Measurements from ENCODE around the gene SLC26A3. TPM values are rescaled to one million over a fixed set of nuclear protein-coding genes. Genes with fewer than 3 reads are reported as not detected.
"Not testable (repeated sequence)": the region's sequence is repeated elsewhere in the genome, so short reads cannot be mapped to it uniquely, and the experiment has no call there.

Gene SLC26A3
- total RNA-seq: 1,000 to 10,000 TPM; 2,382 to 3,814 TPM
- long read RNA-seq, transcript SLC26A3-201 (21 exons, 2,863 nt): major isoform, 7,026 of 8,369 reads
- long read RNA-seq, partial matches to known transcripts: 761 of 8,369 reads
- long read RNA-seq, other reads (novel, unspliced or antisense): 582 of 8,369 reads

DNA sequence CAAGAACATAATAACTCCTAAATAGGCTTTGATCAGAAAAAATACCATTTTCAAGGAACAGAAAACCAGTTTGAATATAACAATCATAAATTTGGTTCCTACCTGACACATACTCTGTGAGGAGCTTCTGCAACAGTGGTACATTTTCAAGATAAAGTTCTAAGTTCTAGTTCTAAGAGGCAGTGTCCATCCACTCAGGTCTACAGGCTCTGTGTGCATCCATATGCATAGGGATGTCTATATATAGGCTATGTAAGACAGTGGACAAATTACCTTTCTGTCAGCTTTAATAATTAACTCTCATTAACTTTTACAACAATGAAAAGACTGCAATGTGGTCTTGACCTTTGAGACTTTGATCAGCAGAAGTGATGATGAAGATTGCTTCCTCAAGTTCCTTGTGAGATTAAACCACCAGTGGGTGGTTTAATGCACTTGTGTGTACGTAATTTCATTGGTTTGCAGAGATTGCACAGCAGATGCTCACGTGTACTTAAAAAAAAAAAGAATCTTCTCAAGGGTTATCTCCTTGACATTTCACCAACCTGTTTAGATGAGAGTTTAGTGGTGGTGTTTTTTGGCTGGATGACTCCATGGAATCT is at the start of gene SLC26A3:
SLC26A3 (minus strand) TSS at position 215 of the 602 bp plus-strand sequence. CDS start 8,714 bp downstream, outside the sequence.
- intact Hi-C loops (cut with DNase I, micrococcal nuclease): no loop called here
- no peak for DNase-seq
- peak; percentile 71 for ATAC-seq

DNA sequence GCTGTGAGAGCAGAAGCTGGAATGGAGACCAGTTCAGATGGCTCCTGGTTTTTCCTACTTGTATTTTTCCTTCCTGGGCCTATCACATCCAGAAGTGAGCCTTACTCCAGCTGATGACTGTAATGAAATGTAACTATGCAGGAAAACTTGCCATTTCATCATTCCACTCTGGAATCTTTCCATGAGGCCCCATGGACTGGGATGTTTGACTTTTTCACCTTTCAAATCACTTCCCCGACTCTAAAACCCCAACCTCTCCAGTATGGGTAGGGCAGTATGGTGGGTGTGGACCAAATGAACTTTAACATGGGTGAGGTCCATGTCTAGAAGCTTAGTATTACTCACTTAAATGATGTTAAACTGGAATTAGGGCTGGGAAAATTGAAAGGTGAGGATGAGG is 47.6 kb upstream of the SLC26A3 start:
- DNase-seq: peak in 1 of 2 donors; percentile 48
- peak; percentile 95 for ATAC-seq

DNA sequence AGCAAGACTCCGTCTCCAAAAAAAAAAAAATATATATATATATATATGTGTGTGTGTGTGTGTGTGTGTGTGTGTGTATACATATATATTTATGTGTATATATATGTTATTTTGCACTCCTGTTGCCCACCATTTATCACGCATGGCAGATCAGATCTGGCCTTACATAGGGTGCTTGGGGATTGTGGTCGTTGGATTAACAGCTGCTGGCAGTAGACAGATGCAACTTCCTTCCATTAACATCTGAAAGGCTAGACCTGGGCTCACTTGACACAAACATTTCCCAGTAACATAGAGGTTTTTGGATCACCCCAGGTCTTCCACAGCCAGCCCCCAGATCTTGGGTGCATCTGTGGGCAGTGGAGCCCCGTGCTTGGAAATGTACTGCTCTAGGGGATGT is 47.2 kb upstream of the SLC26A3 start:
- peak; percentile 2 for ATAC-seq
- intact Hi-C loops (cut with DNase I, micrococcal nuclease): no loop called here

More for the DNA sequence above, 47.6 kb upstream of the SLC26A3 start:
- intact Hi-C loops (cut with DNase I, micrococcal nuclease): no loop called here

GRCh38 chr7:107848211-107848610 is 45.2 kb upstream of the SLC26A3 start:
- intact Hi-C loops (cut with DNase I, micrococcal nuclease); DNase-seq; ATAC-seq: not testable (repeated sequence)

More for the DNA sequence above, 47.2 kb upstream of the SLC26A3 start:
- DNase-seq: no peak

GRCh38 chr7:107847836-107848175 is 44.8 kb upstream of the SLC26A3 start:
- intact Hi-C loops (cut with DNase I, micrococcal nuclease); ATAC-seq; DNase-seq: not testable (repeated sequence)

DNA sequence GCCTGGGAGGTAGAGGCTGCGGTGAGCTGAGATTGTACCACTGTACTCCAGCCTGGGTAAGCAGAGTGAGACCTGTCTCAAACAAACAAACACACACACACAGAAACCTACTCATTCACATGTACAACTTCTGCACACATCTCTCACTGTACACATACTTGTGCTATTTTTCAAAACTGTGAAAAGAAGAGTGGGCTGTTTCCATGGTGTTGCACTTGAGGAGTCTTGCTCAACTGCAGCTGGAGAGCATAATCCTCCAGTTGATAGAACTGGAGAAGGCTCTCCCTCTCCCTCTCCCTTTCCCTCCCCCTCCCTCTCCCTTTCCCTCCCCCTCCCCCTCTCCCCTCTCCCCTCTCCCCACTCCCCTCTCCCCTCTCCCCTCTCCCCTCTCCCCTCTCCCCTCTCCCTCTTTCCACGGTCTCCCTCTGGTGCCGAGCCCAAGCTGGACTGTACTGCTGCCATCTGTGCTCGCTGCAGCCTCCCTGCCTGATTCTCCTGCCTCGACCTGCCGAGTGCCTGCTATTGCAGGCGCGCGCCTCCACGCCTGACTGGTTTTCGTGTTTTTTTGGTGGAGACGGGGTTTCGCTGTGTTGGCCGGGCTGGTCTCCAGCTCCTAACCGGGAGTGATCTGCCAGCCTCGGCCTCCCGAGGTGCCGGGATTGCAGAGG is 44.3 kb upstream of the SLC26A3 start:
- no peak for ATAC-seq
- no peak for DNase-seq
- intact Hi-C loops (cut with DNase I, micrococcal nuclease): no loop called here

DNA sequence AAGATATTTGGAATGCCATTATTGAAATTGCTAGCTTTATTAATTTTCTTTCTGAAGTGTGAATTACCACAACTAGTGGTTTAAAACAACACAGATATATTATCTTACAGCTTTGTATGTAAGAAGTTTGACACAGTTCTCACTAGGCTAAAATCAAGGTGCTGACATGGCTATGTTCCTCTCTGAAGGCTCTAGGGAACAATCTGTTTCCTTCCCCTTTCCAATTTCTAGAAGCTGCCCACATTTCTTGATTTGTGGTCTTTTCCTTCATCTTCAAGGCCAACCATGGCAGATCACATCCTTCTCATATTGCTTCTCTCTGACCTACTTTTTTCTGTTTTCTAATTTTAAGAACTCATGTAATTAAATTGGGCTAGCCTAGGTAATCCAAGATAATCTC is 43.3 kb upstream of the SLC26A3 start:
- ATAC-seq (no peak), DNase-seq (no peak)
- intact Hi-C loops (cut with DNase I, micrococcal nuclease): no loop called here

DNA sequence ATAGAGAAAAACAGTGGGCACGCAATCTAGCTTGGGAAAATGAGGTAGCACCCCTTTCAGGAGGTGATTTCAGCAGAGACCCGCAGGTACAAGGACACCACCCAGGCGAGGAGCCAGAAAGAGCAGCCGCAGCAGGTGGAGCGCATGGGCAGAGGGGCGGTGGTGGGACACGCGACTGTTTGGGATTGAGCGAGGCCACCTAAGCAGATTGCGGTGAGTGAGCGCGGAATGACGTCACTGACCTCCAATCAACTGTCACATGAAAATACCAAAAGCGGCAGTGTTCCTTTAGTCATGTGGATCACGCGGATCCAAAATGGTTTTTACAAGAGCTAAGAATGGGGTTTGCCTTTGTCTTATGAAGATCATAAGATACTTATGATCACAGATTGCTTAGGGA is 40.2 kb upstream of the SLC26A3 start:
- ATAC-seq (peak; percentile 82), DNase-seq (peak; percentile 62 to 65)

GRCh38 chr7:107842213-107842612 is 39.2 kb upstream of the SLC26A3 start:
- intact Hi-C loops (cut with DNase I, micrococcal nuclease): no loop called here
- no peak for ATAC-seq
- DNase-seq: no peak

More for the DNA sequence above, 40.2 kb upstream of the SLC26A3 start:
- intact Hi-C loops (cut with DNase I, micrococcal nuclease): no loop called here

DNA sequence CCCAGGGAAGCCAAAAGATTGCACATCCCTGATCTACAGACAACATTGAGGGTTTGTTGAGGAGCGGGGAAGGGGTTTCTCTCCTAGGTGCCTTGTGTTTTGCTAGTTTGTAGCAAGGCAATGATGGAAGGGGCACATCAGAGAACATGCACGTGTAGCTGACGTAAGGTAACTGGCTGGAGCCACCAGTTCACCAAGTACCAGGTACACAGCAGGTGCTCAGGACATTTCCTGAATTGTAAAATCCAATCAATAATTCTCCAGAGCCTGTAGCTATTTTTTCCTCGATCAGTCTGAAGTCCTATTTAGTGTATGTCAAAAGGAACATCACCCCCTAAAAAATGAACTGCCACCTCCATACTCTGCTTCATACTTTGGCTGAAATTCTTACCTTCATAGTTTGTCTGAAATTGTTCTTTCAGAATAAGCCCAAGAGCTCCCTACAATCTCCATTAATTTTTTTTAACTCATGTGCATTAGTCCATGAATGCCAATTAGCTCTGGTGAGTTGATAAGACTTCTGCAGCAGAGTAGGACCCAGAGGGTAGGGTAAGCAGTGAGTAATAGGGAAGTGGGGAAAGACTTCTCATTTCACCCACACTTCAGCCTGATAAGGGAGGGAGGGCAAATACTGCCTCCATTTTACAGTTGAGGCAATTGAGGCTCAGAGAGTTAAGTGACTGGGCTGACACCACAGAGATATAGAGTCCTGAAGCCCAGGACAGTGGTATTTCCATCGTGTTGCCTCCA is 36.0 kb upstream of the SLC26A3 start:
- no peak for DNase-seq
- intact Hi-C loops (cut with DNase I, micrococcal nuclease): no loop called here
- peak; percentile 16 for ATAC-seq

DNA sequence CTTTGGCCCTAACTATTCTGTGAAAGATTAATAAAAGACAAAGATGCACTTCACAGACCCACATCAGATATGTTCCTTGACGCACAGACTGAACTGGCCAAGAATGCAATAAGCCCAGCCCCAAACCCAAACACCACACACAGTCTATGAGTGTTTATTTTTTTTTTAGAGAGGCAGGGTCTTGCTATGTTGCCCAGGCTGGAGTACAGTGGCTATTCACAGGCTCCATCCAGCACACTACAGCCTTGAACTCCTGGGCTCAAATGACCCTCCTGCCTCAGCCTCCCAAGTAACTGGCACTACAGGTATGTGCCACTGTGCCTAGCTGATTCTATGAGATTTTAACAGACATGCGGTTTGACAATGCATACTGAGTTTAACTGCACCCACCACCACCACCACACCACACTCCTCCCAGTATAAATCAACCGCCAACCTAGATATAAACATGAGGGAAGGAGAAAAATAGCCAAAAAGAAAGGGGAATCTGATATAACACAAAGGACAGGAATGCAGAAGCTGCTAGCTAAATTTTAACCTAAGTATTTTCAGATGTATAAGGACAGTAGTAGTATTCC is 35.1 kb upstream of the SLC26A3 start:
- DNase-seq (no peak), ATAC-seq (no peak)
- intact Hi-C loops (cut with DNase I, micrococcal nuclease): no loop called here

DNA sequence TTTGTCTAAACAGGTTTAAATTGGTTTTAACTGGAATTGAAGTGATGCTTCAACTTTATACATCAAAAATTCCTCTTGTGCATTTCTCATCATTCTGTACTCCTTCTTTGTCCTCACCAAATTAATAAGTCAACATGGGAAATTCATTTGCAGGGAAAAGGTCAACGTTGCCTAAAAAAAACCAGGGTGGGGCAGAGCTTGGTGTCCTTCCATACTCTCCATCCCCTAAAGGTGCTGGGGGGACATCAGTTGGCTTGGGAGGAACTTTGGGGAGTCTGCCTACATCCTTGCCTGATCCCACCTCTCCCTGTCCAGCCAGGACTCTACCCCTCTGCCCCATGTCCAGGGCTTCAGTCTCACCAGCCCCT is 34.1 kb upstream of the SLC26A3 start:
- ATAC-seq: no peak
- DNase-seq: no peak
- intact Hi-C loops (cut with DNase I, micrococcal nuclease): no loop called here

- intact Hi-C loops (cut with DNase I, micrococcal nuclease): no loop called here
- ATAC-seq: peak; percentile 24
- no peak for DNase-seq
Measured at GRCh38 chr7:107836237-107837144, 33.5 kb upstream of the SLC26A3 start.

- intact Hi-C loops (cut with DNase I, micrococcal nuclease): no loop called here
- peak; percentile 35 for ATAC-seq
- no peak for DNase-seq
Measured at GRCh38 chr7:107834401-107834800, 31.4 kb upstream of the SLC26A3 start.

DNA sequence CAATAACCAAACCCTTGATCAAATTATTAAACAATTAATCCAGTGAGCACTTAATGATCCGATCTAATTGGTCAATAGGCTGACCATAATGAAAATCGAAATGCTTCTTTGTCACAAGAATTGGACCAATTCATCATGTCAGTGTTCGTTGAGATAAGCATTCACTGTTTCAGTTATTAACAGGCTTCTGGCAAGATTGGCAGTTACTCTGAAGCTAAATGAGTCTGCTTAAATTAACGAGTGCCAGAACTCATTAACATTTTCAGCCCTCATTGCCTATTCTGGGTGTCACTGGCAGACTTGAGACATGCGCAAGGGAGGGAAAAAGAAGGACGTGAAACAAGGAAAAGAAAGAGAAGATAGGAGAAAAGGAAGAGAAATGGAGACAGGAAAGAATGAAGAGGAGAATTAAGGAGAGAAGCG is 30.7 kb upstream of the SLC26A3 start:
- DNase-seq (no peak), ATAC-seq (no peak)
- intact Hi-C loops (cut with DNase I, micrococcal nuclease): no loop called here

DNA sequence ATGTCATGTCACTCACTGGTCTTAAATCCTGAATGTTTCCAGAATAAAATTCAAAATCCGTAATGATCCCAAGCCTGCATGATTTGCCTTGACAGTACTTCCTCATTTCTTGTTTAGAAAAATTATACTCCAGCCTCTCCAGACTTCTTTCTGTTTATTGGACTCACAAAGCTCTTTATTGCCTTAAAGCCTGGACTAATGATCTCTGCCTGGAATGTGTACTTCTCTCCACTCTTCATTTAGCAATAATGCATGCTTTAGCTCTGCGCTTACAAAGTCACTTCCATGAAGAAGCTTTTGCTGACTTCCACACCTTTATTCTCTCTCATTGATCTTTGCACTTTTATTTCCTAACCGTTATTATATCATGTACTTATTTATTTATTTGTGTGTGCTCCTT is 27.4 kb upstream of the SLC26A3 start:
- ATAC-seq: peak; percentile 98
- no peak for DNase-seq

DNA sequence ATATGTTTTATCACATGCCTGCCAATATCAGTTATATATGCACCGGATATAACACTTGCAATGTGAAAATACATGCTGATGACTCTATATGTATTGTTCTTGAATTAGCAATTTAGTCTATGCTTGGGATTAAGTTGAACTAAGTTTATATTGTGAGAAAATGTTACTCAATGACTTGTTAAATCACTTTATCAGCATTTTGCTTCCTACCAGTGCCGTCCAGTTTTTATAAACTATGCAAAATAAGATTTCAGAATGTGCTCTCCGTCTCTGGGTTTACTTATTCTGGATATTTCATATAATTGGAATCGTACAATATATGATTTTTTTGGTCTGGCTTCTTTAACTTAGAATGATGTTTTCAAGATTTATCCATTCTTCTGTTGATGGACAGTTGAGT is 25.5 kb upstream of the SLC26A3 start:
- ATAC-seq: no peak
- no peak for DNase-seq
- intact Hi-C loops (cut with DNase I, micrococcal nuclease): no loop called here

More for the DNA sequence above, 27.4 kb upstream of the SLC26A3 start:
- intact Hi-C loops (cut with DNase I, micrococcal nuclease): no loop called here

GRCh38 chr7:107827501-107827900 is 24.5 kb upstream of the SLC26A3 start:
- no peak for ATAC-seq
- intact Hi-C loops (cut with DNase I, micrococcal nuclease): no loop called here
- no peak for DNase-seq

All from left colon (tissue), 2 donors.